SK-N-SH treated with all-trans-retinoic acid at 6 μM for 48 hours (cell line): Measurements from ENCODE around the gene NUDT1.

Experiments used
- ARNTL ChIP-seq: fragments of 450-650 bp; formaldehyde crosslinking; IDR thresholded peaks from 2 replicates; pipeline ENCODE4 v1.5.0; 2020; ENCODE audit warnings: low read depth, mild to moderate bottlenecking, moderate library complexity, borderline replicate concordance
- CREB5 ChIP-seq: fragments of 250-450 bp; sonication (Bioruptor Pico); IDR thresholded peaks from 2 replicates; pipeline ENCODE4 v1.5.1; 2020; ENCODE audit warnings: low read depth, mild to moderate bottlenecking, moderate library complexity
- OSR1 ChIP-seq: fragments of 250-450 bp; sonication (Bioruptor Pico); IDR thresholded peaks from 2 replicates; pipeline ENCODE4 v1.8.0; 2022; ENCODE audit warnings: moderate library complexity, mild to moderate bottlenecking, inconsistent platforms
- PPARA ChIP-seq: fragments of 250-450 bp; sonication (Bioruptor Pico); IDR thresholded peaks from 2 replicates; pipeline ENCODE4 v1.5.0; 2020; ENCODE audit warnings: mild to moderate bottlenecking, borderline replicate concordance
- RARB ChIP-seq: fragments of 250-450 bp; sonication (Bioruptor Pico); IDR thresholded peaks from 2 replicates; pipeline ENCODE4 v1.8.0; 2021; ENCODE audit warnings: mild to moderate bottlenecking, moderate library complexity
- ZC3H10 ChIP-seq: fragments of 250-450 bp; sonication (Bioruptor Pico); IDR thresholded peaks from 2 replicates; pipeline ENCODE4 v1.5.1; 2021; ENCODE audit warnings: mild to moderate bottlenecking, moderate library complexity
- ZFP30 ChIP-seq: fragments of 450-650 bp; formaldehyde crosslinking; IDR thresholded peaks from 2 replicates; pipeline ENCODE4 v1.5.0; 2022; ENCODE audit warnings: mild to moderate bottlenecking, moderate library complexity

- TF ChIP-seq RARB (CRISPR knock-in tag) (no peak), ZC3H10 (CRISPR knock-in tag) (no peak), OSR1 (CRISPR knock-in tag) (no peak), CREB5 (no peak), ZFP30 (CRISPR knock-in tag) (no peak), PPARA (CRISPR knock-in tag) (no peak), ARNTL (no peak)
Observed at GRCh38 chr7:2283074-2283473, 41.0 kb downstream of the NUDT1 start.
